ENCODE data around the gene TNFRSF14.
A peak's percentile ranks its signal among the peaks of the same experiment; 100 is the strongest.
"Not testable (repeated sequence)": the region's sequence is repeated elsewhere in the genome, so short reads cannot be mapped to it uniquely, and the experiment has no call there.

Gene TNFRSF14

DNA sequence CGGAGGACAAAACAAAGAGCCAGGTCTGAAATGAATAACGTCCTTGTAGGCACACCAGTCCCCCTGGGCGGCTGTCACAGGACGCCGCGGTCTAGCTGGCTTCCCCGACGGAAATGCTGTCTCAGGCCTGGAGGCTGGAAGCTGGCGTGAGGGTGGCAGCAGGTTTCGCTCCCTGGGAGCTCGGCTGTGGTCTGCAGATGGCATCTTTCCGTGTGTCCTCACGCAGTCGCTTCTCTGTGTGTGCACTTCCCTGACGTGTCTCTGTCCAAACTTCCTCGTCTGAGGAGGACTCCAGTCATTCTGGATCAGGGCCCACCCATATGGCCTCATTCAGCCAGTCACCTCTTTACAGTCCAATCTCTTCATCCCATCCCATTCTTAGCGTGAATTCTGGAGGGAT, 14.2 kb downstream of the TNFRSF14 start:
- no peak for DNase-seq

GRCh38 chr1:2571348-2571747, 15.2 kb downstream of the TNFRSF14 start:
- no peak for DNase-seq

- no peak for DNase-seq
Measured at GRCh38 chr1:2573250-2573920, 17.2 kb downstream of the TNFRSF14 start.

GRCh38 chr1:2574350-2574749, 18.2 kb downstream of the TNFRSF14 start:
- no peak for DNase-seq

GRCh38 chr1:2575801-2576663, 19.9 kb downstream of the TNFRSF14 start:
- DNase-seq, result no peak

GRCh38 chr1:2577565-2578075, 21.4 kb downstream of the TNFRSF14 start:
- not testable (repeated sequence) for DNase-seq

DNA sequence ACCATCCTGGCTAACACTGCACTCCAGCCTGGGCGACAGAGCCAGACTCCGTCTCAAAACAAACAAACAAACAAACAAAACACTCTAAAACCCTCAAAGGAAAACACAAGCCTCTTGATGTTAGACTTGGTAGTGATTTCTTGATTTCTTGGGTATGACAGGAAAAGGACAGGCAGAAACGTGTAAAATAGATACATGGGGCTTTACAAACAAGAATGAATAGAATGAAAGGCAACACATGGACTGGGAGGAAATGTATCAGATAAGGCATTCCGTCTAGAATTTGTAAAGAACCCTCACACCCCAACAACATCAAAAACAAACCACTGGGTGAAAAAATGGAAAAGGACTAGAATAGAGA, 22.6 kb downstream of the TNFRSF14 start:
- DNase-seq, result no peak

DNA sequence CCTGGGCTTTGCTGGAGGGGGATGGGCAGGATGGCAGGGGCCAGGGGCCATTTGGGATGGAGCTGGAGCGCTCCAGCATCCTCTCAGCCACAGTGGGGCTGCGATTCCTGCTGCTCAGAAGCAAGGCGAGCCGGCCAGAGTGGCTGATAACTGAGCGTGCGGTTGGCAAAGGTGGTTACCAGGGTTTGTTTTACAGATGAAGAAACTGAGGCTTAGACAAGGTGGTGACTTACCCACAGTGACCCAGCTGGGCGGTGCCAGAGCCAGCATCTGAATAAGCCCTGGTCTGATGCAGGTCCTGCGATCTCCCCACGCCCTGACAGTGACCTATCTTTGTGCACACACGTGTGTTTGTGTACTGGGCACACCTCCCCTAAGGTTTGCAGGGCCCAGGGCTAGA, 24.5 kb downstream of the TNFRSF14 start:
- DNase-seq, result no peak

- no peak for DNase-seq
Measured at GRCh38 chr1:2582391-2582790, 26.2 kb downstream of the TNFRSF14 start.

GRCh38 chr1:2583331-2583791, 27.2 kb downstream of the TNFRSF14 start:
- DNase-seq, result no peak

- peak; percentile 28 for DNase-seq
Measured at GRCh38 chr1:2583871-2584351, 27.7 kb downstream of the TNFRSF14 start.

DNA sequence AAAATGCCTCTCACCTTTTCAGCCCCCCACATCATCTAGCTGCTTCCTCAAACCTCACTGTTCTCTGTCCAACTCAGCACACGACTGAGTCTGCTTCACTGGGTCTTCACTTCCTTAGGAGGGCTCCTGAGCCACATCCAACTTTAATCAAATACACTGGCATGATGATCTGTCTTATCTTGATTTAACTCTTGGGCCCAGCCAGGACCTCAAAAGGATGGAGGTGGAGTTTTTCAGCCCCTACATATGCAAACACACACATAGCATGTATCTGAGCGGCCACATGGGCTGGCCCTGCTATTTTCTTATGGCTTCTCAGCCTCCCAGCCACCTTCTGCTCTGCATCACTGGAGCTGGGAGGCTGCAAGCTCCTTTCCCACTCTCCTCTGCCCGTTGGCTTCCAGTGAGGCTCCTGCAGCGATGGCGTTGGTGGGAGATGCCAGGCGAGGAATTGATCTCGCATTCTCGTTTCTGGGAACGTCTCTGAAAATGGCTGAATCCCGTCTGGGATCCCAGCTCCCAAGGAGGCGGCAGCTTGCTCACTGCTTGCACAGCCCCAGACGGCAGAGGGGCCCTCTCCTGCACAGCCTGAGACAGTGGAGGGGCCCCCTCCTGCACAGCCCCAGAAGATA, 28.6 kb downstream of the TNFRSF14 start:
- DNase-seq, result no peak

DNA sequence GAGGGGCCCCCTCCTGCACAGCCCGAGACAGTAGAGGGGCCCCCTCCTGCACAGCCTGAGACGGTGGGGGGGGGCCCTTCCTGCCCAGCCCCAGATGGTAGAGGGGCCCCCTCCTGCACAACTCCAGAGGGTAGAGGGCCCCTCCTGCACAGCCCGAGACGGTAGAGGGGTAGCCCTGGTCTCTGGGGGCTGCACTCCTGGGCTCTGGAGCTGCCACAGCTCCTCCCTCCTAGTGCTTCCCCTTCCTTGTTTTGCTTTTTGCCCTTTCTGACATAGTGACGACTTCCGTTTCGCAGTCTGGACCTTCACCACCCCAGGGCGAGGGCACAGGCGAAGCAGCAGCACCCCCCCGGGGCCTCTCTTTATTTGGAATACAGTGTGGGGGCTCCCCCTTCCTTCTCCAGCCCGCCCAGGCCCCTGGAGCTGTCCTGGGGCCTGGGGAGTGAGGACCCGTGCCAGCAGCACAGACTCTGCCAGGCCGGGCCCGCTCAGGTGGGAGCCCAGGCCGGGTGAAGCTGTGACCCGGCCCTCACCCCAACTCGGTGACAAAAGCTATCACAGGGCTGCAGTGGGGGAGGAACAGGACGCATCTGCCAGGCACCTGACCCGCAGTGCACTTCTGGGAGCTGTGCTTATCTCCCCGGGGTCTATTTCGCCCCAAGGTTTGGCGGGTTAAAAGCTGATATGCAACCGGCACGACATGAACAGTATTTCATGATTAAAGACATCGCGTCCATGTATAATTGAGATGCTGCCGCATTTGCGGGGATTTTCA, 29.3 kb downstream of the TNFRSF14 start:
- DNase-seq, result no peak

GRCh38 chr1:2586154-2587070, 30.2 kb downstream of the TNFRSF14 start, which contains the start of gene PRXL2B:
TSS of gene PRXL2B (plus strand) at chr1:2586777. CDS start at chr1:2586886, 109 bp downstream.
- peak; percentile 85 for DNase-seq

DNA sequence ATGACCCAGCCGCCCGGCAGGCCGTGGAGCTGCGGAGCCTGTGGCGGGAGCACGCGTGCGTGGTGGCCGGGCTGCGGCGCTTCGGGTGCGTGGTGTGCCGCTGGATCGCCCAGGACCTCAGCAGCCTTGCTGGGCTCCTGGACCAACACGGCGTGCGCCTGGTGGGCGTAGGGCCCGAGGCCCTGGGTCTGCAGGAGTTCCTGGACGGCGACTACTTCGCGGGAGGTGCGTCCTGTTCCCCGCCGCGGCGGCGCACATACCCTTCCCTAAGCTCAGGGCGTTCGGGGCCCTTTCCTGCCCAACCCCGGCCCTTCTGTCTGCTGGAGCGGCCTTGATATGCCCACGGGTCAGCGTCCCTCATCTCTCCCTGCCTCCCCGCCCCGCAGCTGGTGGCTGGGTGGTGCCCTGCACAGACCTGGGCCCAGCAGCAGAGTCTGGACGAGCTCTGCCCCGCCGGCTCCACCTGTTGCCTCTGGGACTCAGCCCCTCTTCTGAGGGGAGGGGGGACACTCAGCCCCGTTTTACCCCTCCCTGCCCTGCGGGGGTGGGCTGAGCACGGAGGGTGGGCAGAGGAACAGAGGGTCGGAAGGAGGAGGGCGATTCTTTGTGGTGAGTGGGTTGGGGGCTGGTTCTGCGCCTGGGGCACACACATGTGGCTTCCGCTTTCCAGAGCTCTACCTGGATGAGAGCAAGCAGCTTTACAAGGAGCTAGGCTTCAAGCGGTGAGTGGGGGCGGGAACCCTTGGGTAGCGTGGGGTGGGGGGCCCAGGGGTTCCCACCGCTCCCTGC, 31.1 kb downstream of the TNFRSF14 start:
- DNase-seq, result no peak

- no peak for DNase-seq
Measured at GRCh38 chr1:2587860-2588571, 31.8 kb downstream of the TNFRSF14 start.

DNA sequence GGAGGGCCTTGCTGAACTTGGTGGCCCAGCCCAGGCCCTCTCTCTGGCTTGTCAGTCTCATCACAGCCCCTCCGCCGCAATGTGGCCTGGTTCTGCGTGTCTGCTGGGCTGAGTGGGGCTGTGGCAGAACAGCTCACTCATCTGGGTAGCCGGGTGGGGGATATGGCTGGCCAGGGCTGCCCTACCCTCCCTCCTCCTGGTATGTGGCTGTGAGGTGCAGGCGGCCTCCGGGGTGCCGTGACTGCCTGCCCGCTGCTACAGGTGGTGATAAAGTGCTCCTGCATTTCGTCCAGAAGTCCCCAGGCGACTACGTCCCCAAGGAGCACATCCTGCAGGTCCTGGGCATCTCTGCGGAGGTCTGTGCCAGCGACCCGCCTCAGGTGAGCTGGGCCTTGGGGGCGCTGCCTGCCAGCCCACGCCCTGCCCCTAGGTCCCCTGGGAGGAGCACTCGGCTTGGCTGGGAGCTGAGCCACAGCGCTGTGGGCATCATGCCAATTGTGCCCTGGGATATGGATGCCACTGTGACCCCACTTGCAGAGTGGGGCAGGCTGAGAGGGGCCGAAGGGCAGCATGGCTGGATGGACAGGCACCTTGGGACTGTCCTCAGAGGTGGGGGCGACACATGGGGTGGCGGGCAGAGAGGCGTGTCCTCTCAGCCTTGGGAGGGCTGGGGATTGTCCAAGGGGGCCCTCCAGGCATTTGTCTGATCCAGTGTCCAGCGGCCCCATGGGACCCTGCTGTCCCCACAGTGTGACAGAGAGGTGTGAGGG, 32.7 kb downstream of the TNFRSF14 start:
- no peak for DNase-seq

- no peak for DNase-seq
Measured at GRCh38 chr1:2589431-2590232, 33.5 kb downstream of the TNFRSF14 start.

Measured in SHP77 treated with DMSO at 0.1 percent for 48 hours (cell line).